Measurements from ENCODE around the gene CRISP2. TPM values are rescaled to one million over a fixed set of nuclear protein-coding genes. Genes with fewer than 3 reads are reported as not detected.

Gene CRISP2
- total RNA-seq, result not detected

GRCh38 chr6:49713346-49713745 is at the start of gene CRISP2:
Gene CRISP2 (minus strand): TSS chr6:49713543. CDS start chr6:49709196, 4,347 bp downstream.
- Histone ChIP-seq H3K36me3 (replicated peaks in 1 of 2; ENCODE audit: insufficient read depth in 1 of 2, low read depth in 2 of 2) (no peaks in the 10 kb centered on the region), H3K27me3 (no peaks in the 10 kb centered on the region), H3K9me3 (no peaks in the 10 kb centered on the region), H3K27ac (no peak within 1 kb of the TSS), H3K4me1 (no peaks in the 10 kb centered on the region), H3K4me3 (no peak within 1 kb of the TSS)
- DNase-seq (peak in 1 of 4 donors; percentile 5), ATAC-seq (no peak)
- no peak for TF ChIP-seq CTCF (IDR thresholded peaks at IDR 0.05)
- no peak for TF ChIP-seq POLR2A (IDR thresholded peaks at IDR 0.05)
- intact Hi-C loops (cut with DNase I), result no loop called here
- 19 to 49% methylated on average over 26 of the region's 26 CpGs for WGBS, 2 donors

GRCh38 chr6:49744259-49744658 is 30.9 kb upstream of the CRISP2 start, which contains the start of gene CRISP3:
Gene CRISP3 (minus strand): TSS chr6:49744388. CDS start chr6:49744367, 21 bp downstream.
- TF ChIP-seq POLR2A (IDR thresholded peaks at IDR 0.05) (no peak), CTCF (IDR thresholded peaks at IDR 0.05) (no peak)
- WGBS, 2 donors, result 23 to 31% methylated on average over 1 of the region's 1 CpG
- no peak for ATAC-seq

GRCh38 chr6:49743429-49743828 is 30.1 kb upstream of the CRISP2 start:
- Histone ChIP-seq H3K4me1 (no peaks in the 10 kb centered on the region), H3K27ac (no peak overlapping the region), H3K27me3 (no peaks in the 10 kb centered on the region), H3K4me3 (no peak overlapping the region), H3K36me3 (replicated peaks in 1 of 2; ENCODE audit: insufficient read depth in 1 of 2, low read depth in 2 of 2) (no peaks in the 10 kb centered on the region), H3K9me3 (no peaks in the 10 kb centered on the region)
- DNase-seq, result no peak
- WGBS, 2 donors, result 74 to 84% methylated on average over 4 of the region's 4 CpGs
- TF ChIP-seq CTCF (IDR thresholded peaks at IDR 0.05), result no peak
- intact Hi-C loops (cut with DNase I), result no loop called here
- no peak for ATAC-seq

More at GRCh38 chr6:49744259-49744658, 30.9 kb upstream of the CRISP2 start, which contains the start of gene CRISP3:
- DNase-seq, result no peak
- intact Hi-C loops (cut with DNase I), result no loop called here
- no peak within 1 kb of the TSS for H3K27ac ChIP-seq
- no peaks in the 10 kb centered on the region for H3K9me3 ChIP-seq
- H3K4me3 ChIP-seq, result no peak within 1 kb of the TSS
- H3K27me3 ChIP-seq, result no peaks in the 10 kb centered on the region
- H3K4me1 ChIP-seq, result no peaks in the 10 kb centered on the region
- no peaks in the 10 kb centered on the region for H3K36me3 ChIP-seq (replicated peaks in 1 of 2; ENCODE audit: insufficient read depth in 1 of 2, low read depth in 2 of 2)

GRCh38 chr6:49739423-49739822 is 26.1 kb upstream of the CRISP2 start:
- H3K27me3 ChIP-seq, result no peaks in the 10 kb centered on the region
- 50 to 51% methylated on average over 2 of the region's 2 CpGs for WGBS, 2 donors
- no peak overlapping the region for H3K27ac ChIP-seq
- H3K36me3 ChIP-seq (replicated peaks in 1 of 2; ENCODE audit: insufficient read depth in 1 of 2, low read depth in 2 of 2), result no peaks in the 10 kb centered on the region
- ATAC-seq (no peak), DNase-seq (no peak)
- intact Hi-C loops (cut with DNase I), result no loop called here
- no peak overlapping the region for H3K4me3 ChIP-seq
- TF ChIP-seq CTCF (IDR thresholded peaks at IDR 0.05) (no peak), POLR2A (IDR thresholded peaks at IDR 0.05) (no peak)
- no peaks in the 10 kb centered on the region for H3K9me3 ChIP-seq
- H3K4me1 ChIP-seq, result no peaks in the 10 kb centered on the region

- TF ChIP-seq CTCF (IDR thresholded peaks at IDR 0.05) (no peak), POLR2A (IDR thresholded peaks at IDR 0.05) (no peak)
- intact Hi-C loops (cut with DNase I), result no loop called here
- no peaks in the 10 kb centered on the region for H3K9me3 ChIP-seq
- H3K27me3 ChIP-seq, result no peaks in the 10 kb centered on the region
- WGBS, 2 donors, result 40 to 44% methylated on average over 4 of the region's 4 CpGs
- H3K4me1 ChIP-seq, result no peaks in the 10 kb centered on the region
- no peak for ATAC-seq
- DNase-seq, result no peak
- H3K4me3 ChIP-seq, result no peak overlapping the region
- no peaks in the 10 kb centered on the region for H3K36me3 ChIP-seq (replicated peaks in 1 of 2; ENCODE audit: insufficient read depth in 1 of 2, low read depth in 2 of 2)
- H3K27ac ChIP-seq, result no peak overlapping the region
These were observed 22.7 kb upstream of the CRISP2 start for GRCh38 chr6:49736017-49736508.

Data from body of pancreas (tissue), 4 donors.